K562 (cell line): ENCODE measurements around the gene AGPAT1. TPM values are rescaled to one million over a fixed set of nuclear protein-coding genes. Genes with fewer than 3 reads are reported as not detected.

Source experiments
- CHAMP1 ChIP-seq: fragments of 450-650 bp; IDR thresholded peaks from 2 replicates; pipeline ENCODE4 v1.6.1; 2016; ENCODE audit warnings: mild to moderate bottlenecking
- E2F8 ChIP-seq: fragments of 450-650 bp; IDR thresholded peaks from 2 replicates; pipeline ENCODE4 v1.7.1; 2018; ENCODE audit warnings: mild to moderate bottlenecking, low read depth; ENCODE audit not compliant: partially characterized antibody
- ESRRB ChIP-seq: fragments of 250-450 bp; sonication (Bioruptor Pico); IDR thresholded peaks from 2 replicates; pipeline ENCODE4 v1.5.0; 2020; ENCODE audit warnings: mild to moderate bottlenecking, moderate library complexity, borderline replicate concordance
- FOXK2 ChIP-seq, 2 experiments: fragments of 450-650 bp; IDR thresholded peaks in 1 of 2; conservative IDR thresholded peaks in 1 of 2; 2 replicates each; pipeline ENCODE4 v1.6.1; 2016; ENCODE audit warnings: low read depth in 2 of 2, mild to moderate bottlenecking in 1 of 2
- FOXP1 ChIP-seq: sonication (generic); formaldehyde crosslinking; IDR thresholded peaks from 2 replicates; pipeline ENCODE4 v1.8.0; 2022; ENCODE audit warnings: mild to moderate bottlenecking, missing genetic modification reagents
- GATA2 ChIP-seq: sonication (generic); formaldehyde crosslinking; IDR thresholded peaks from 2 replicates; pipeline ENCODE4 v1.4.0; 2020; ENCODE audit warnings: mild to moderate bottlenecking, missing genetic modification reagents
- HDAC2 ChIP-seq: fragments of 450-650 bp; IDR thresholded peaks from 2 replicates; pipeline ENCODE4 v1.6.1; 2016; ENCODE audit warnings: mild to moderate bottlenecking
- HMBOX1 ChIP-seq: sonication (generic); IDR thresholded peaks from 2 replicates; pipeline ENCODE4 v1.6.1; 2016
- HMGN3 ChIP-seq: IDR thresholded peaks from 2 replicates; pipeline ENCODE4 v1.6.1; 2011; ENCODE audit warnings: borderline replicate concordance, low read depth, mild to moderate bottlenecking, mixed read lengths, low read length; ENCODE audit not compliant: insufficient read length; ENCODE audit errors: extremely low read depth
- MAZ ChIP-seq, 2 experiments: fragments of 450-650 bp in 1 of 2; sonication (generic) in 1 of 2; formaldehyde crosslinking; IDR thresholded peaks in 1 of 2; conservative IDR thresholded peaks in 1 of 2; 2 replicates each; pipeline versions ENCODE4 v1.4.0 to v1.5.0; 2020; ENCODE audit warnings: mild to moderate bottlenecking in 1 of 2, missing genetic modification reagents in 1 of 2
- POLR3G ChIP-seq: IDR thresholded peaks from 2 replicates; pipeline ENCODE4 v1.6.1; 2011; ENCODE audit not compliant: insufficient read length, insufficient replicate concordance; ENCODE audit errors: extremely low read depth
- POU5F1 ChIP-seq: fragments of 150-350 bp; IDR thresholded peaks from 2 replicates; pipeline ENCODE4 v1.6.1; 2014; ENCODE audit warnings: borderline replicate concordance, low read length, low read depth, mild to moderate bottlenecking; ENCODE audit not compliant: partially characterized antibody
- TFAP4 ChIP-seq: sonication (generic); formaldehyde crosslinking; IDR thresholded peaks from 2 replicates; pipeline ENCODE4 v1.8.0; 2022; ENCODE audit warnings: missing genetic modification reagents, mild to moderate bottlenecking, moderate library complexity, borderline replicate concordance
- TRIM24 ChIP-seq, 2 experiments: fragments of 450-650 bp; IDR thresholded peaks; 2 replicates each; pipeline ENCODE4 v1.6.1; 2016
- ZC3H4 ChIP-seq: sonication (generic); formaldehyde crosslinking; IDR thresholded peaks from 2 replicates; pipeline ENCODE4 v1.9.0; 2021; ENCODE audit warnings: missing genetic modification reagents, borderline replicate concordance
- ZNF146 ChIP-seq: IDR thresholded peaks from one replicate; pipeline ENCODE4 v1.6.1; 2018; ENCODE audit warnings: missing compliant biosample characterization; ENCODE audit not compliant: unreplicated experiment
- ZNF507 ChIP-seq: conservative IDR thresholded peaks from 2 replicates; pipeline ENCODE4 v1.6.1; 2017; ENCODE audit warnings: missing genetic modification characterization, missing compliant biosample characterization
- polyA plus RNA-seq, 8 experiments: library from polyadenylated mRNA; depleted of rRNA in 4 of 8; stranded (reverse) in 5 of 8; unstranded in 3 of 8; fragments of >200 nt; fragmentation: Nextera tagmentation in 2 of 8; fragmentation: Illumina TruSeq in 1 of 8; extraction: Ambion mirVana in 2 of 8; extraction: Trizol in 1 of 8; gene quantifications; 2 replicates each; pipeline versions ENCODE4 v1.2.1 to v1.2.3, GENCODE V29; 2011 to 2014; ENCODE audit warnings: inconsistent platforms in 1 of 8, missing spikeins in 1 of 8
- total RNA-seq, 7 experiments: library from RNA; depleted of rRNA in 6 of 7; stranded (reverse); fragments of >200 nt in 6 of 7; fragmentation: Illumina TruSeq in 2 of 7; extraction: Trizol in 2 of 7; gene quantifications; 2 replicates each; pipeline versions ENCODE4 v1.2.1 to v1.2.3, GENCODE V29; 2011 to 2021; ENCODE audit warnings: low replicate concordance in 1 of 7

The AGPAT1 gene
- total and polyA plus RNA-seq, 9 of the 15 experiments (the other 6 are each of a cell fraction or from before 2014, with no cell fraction given): 37.9 to 176 (median 69.4) TPM

- peak; percentile 21 for TF ChIP-seq E2F8
- TF ChIP-seq ESRRB: no peak
- no peak for TF ChIP-seq HDAC2
- TF ChIP-seq POU5F1: no peak
- no peak for TF ChIP-seq GATA2
- TF ChIP-seq HMBOX1: peak; percentile 46; the same call in 1 of the 2 replicates
- TF ChIP-seq HMGN3: no peak
- TF ChIP-seq MAZ (CRISPR knock-in tag; conservative IDR thresholded peaks at IDR 0.05 in 1 of 2, IDR thresholded peaks at IDR 0.05 in 1 of 2): 0 out of 4 replicates have a peak, but pooled peaks of 1 of the 2 experiments have one; percentile 11
- TF ChIP-seq ZNF507 (tag): no peak
- no peak for TF ChIP-seq CHAMP1
- no peak for TF ChIP-seq TFAP4 (CRISPR knock-in tag)
- TF ChIP-seq ZC3H4 (CRISPR knock-in tag): no peak
- no peak for TF ChIP-seq POLR3G
- no peak for TF ChIP-seq ZNF146 (CRISPR knock-in tag)
- TF ChIP-seq FOXP1: no peak
- TF ChIP-seq FOXK2 (conservative IDR thresholded peaks at IDR 0.05 in 1 of 2, IDR thresholded peaks at IDR 0.05 in 1 of 2; ENCODE audit: low read depth in 2 of 2): 0 out of 4 replicates have a peak, but pooled peaks of 1 of the 2 experiments have one; percentile 10
- 0 out of 4 replicates have a peak, but pooled peaks of 1 of the 2 experiments have one; percentile 14 for TF ChIP-seq TRIM24 (IDR thresholded peaks at IDR 0.05)
Observed at GRCh38 chr6:32152769-32153563, 22.9 kb downstream of the AGPAT1 start (continued).
